ENCODE data around the gene PTGDS. TPM values are rescaled to one million over a fixed set of nuclear protein-coding genes. Genes with fewer than 3 reads are reported as not detected.

PTGDS gene
- total and polyA plus RNA-seq, 9 of the 15 experiments (the other 6 are each of a cell fraction or from before 2014, with no cell fraction given), result 0.46 to 7.1 (median 2.0) TPM

- TF ChIP-seq ARID4B (CRISPR knock-in tag; IDR thresholded peaks at IDR 0.05) (no peak), CBX2 (IDR thresholded peaks at IDR 0.05; ENCODE audit: insufficient read depth, low read length, poor library complexity, severe bottlenecking) (no peak)
Measured at GRCh38 chr9:137011907-137012675, 34.8 kb downstream of the PTGDS start (continued).

GRCh38 chr9:137012694-137013570 is 35.6 kb downstream of the PTGDS start:
- ChIA-PET CTCF (ENCODE audit: low intra/inter-chr PET ratio) (no interaction called here), POLR2A (no interaction called here)
- 25% methylated on average over 40 of the region's 67 CpGs for WGBS (ENCODE audit: insufficient coverage, low coverage, missing lambda C conversion rate)
- H4K20me1 ChIP-seq (replicated peaks; ENCODE audit: control insufficient read depth, insufficient read depth, low read length), result no peaks in the 10 kb centered on the region
- no peaks in the 10 kb centered on the region for H3K79me2 ChIP-seq (ENCODE audit: control insufficient read depth, insufficient read depth, low read length)
- H3K4me2 ChIP-seq (ENCODE audit: insufficient read depth, low read length), result peak overlapping the region; percentile 41
- no peak overlapping the region for H3K27ac ChIP-seq (ENCODE audit: extremely low read depth, low read depth, low read length)
- H3K9me3 ChIP-seq (replicated peaks; ENCODE audit: control insufficient read depth, insufficient read depth, low read depth, low read length), result no peaks in the 10 kb centered on the region
- no peaks in the 10 kb centered on the region for H3K27me3 ChIP-seq (ENCODE audit: control insufficient read depth in 2 of 2, insufficient read depth in 2 of 2, low read length in 2 of 2)
- no peak for FAIRE-seq
- no peak overlapping the region for H3K4me3 ChIP-seq
- H3K36me3 ChIP-seq (ENCODE audit: control insufficient read depth, insufficient read depth, low read length), result no peaks in the 10 kb centered on the region
- no peaks in the 10 kb centered on the region for H3K9me1 ChIP-seq (ENCODE audit: control insufficient read depth, insufficient read depth, low read length)
- H3K9ac ChIP-seq (ENCODE audit: insufficient read depth in 1 of 2, low read depth in 2 of 2, low read length in 2 of 2), result peak overlapping the region in 1 of 2 experiments; percentile 80; a peak in 2 of 4 replicates
- BruUV-seq (replicated peaks), result no TSS peak
- DNase-seq (ENCODE audit: extremely low read depth in 1 of 4, low spot score in 3 of 4), result peak; percentile 75 to 97 (median 96)
- H2AFZ ChIP-seq (ENCODE audit: low read depth, low read length), result peak overlapping the region; percentile 54; the same call in 1 of the 2 replicates
- in situ Hi-C loops (cut with MboI) (no loop called here), intact Hi-C loops (cut with micrococcal nuclease) (no loop called here)
- peak; percentile 96 for ATAC-seq
- H3K4me1 ChIP-seq (replicated peaks in 1 of 2; ENCODE audit: control insufficient read depth in 2 of 2, insufficient read depth in 2 of 2, low read length in 2 of 2), result peaks cover 0 to 70% of the 10 kb centered on the region in 2 experiments; a peak in 2 of 5 replicates
- TF ChIP-seq DNMT1 (IDR thresholded peaks at IDR 0.05) (no peak), PREB (CRISPR knock-in tag; IDR thresholded peaks at IDR 0.05) (no peak), ZNF644 (tag; IDR thresholded peaks at IDR 0.05; ENCODE audit: low read depth) (no peak), NFYB (IDR thresholded peaks at IDR 0.05; ENCODE audit: extremely low read depth, insufficient read length) (no peak), MEIS2 (IDR thresholded peaks at IDR 0.05; ENCODE audit: partially characterized antibody) (no peak), ZNF280B (CRISPR knock-in tag; IDR thresholded peaks at IDR 0.05) (no peak)
